Measurements from ENCODE around the gene SLC7A4. TPM values are rescaled to one million over a fixed set of nuclear protein-coding genes. Genes with fewer than 3 reads are reported as not detected.

SLC7A4 gene
- total RNA-seq, 3 donors from 2014 or later, result 1.6 to 2.4 (median 2.0) TPM

DNA sequence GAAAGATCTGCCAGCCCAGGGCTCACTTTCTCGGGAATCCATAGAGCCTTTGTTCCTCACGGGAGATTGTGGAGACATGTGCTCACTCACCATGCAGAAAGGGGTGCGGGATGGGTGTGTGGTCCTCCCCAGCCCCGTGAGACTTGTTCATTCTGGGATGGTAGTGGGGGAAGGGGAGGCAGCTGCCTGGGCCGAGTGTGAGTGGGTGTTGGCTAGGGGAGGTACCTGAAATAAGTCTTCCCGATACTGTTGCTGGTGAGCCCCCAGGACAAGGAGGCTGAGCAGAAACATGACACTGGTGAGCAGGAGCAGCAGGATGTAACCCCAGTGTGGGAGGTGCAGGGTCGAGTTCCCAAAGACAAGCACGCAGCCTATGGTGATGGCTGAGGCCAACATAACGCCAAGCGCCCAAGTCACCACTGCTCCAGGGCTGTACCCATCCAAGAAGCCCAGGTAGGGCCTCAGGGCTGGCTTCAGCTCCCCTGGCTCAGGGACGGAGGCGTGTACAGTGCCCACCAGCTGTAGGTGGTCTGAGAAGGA is 2.8 kb downstream of the SLC7A4 start:
- Histone ChIP-seq H3K27me3 (no peaks in the 10 kb centered on the region), H3K4me1 (peaks cover 0 to 5% of the 10 kb centered on the region in 2 donors), H3K4me3 (no peak overlapping the region), H3K36me3 (no peaks in the 10 kb centered on the region), H3K9me3 (no peaks in the 10 kb centered on the region), H3K27ac (no peak overlapping the region)
- TF ChIP-seq, protein P1, sequence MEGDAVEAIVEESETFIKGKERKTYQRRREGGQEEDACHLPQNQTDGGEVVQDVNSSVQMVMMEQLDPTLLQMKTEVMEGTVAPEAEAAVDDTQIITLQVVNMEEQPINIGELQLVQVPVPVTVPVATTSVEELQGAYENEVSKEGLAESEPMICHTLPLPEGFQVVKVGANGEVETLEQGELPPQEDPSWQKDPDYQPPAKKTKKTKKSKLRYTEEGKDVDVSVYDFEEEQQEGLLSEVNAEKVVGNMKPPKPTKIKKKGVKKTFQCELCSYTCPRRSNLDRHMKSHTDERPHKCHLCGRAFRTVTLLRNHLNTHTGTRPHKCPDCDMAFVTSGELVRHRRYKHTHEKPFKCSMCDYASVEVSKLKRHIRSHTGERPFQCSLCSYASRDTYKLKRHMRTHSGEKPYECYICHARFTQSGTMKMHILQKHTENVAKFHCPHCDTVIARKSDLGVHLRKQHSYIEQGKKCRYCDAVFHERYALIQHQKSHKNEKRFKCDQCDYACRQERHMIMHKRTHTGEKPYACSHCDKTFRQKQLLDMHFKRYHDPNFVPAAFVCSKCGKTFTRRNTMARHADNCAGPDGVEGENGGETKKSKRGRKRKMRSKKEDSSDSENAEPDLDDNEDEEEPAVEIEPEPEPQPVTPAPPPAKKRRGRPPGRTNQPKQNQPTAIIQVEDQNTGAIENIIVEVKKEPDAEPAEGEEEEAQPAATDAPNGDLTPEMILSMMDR (IDR thresholded peaks at IDR 0.05), result no peak
- no peak for TF ChIP-seq POLR2A (IDR thresholded peaks at IDR 0.05)
- TF ChIP-seq POLR2AphosphoS5 (IDR thresholded peaks at IDR 0.05), result no peak
- intact Hi-C loops (cut with DNase I; ENCODE audit: low total_unique reads), result no loop called here
- no peak for DNase-seq (ENCODE audit: low spot score in 2 of 2)

DNA sequence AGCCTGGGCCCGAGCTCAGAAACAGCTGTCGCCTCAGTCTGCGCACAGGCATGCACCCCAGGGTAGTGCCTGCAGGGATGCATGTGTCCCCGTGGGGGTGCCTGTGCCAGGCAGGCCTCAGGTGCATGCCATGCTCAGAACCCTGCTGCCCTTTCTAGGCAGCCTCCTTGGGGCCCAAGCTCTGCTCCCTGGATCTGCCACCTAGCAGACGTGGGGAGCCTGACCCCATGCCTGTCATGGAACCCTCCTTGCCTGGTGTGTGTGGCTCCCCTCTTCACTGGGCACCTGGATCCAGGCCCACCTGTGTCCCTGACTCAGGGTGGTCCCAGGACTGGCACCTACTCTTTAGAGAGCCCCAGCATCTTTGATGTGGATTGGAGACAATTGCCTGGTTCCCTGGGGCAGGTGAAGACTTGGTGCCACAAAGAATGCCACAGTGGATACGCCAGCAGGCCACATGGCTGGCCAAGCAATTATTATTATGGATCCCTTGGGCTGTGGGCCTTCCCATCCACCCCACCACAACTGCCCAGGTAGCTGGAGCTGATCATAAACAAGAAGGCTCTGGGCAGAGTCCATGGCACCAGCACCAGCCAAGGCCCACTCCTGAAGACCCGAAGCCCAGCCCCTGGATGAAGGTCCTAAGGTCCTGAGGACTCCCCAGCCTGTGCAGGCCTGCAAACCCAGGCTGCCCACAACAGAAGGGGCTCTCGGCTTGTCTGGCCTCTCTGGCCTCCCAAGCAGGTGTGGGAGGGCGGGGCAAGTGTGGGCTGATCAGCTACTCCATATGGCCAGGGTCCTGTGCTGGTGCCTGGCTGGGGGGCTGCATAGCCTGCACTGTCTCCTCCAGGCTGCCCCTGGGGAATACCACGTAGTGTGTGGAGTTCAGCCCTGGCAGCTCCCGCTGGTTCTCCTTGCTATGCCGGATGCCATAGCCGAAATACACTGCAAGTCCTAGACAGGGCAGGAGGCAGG is 3.8 kb downstream of the SLC7A4 start:
- TF ChIP-seq POLR2AphosphoS5 (IDR thresholded peaks at IDR 0.05) (no peak), POLR2A (IDR thresholded peaks at IDR 0.05) (no peak)
- TF ChIP-seq, protein P1 (IDR thresholded peaks at IDR 0.05), result no peak
- no peaks in the 10 kb centered on the region for H3K36me3 ChIP-seq
- intact Hi-C loops (cut with DNase I; ENCODE audit: low total_unique reads), result no loop called here
- no peak for DNase-seq (ENCODE audit: low spot score in 2 of 2)
- H3K9me3 ChIP-seq, result no peaks in the 10 kb centered on the region
- H3K4me1 ChIP-seq, result peaks cover 0 to 5% of the 10 kb centered on the region in 2 donors
- no peak overlapping the region for H3K27ac ChIP-seq
- H3K4me3 ChIP-seq, result no peak overlapping the region
- H3K27me3 ChIP-seq, result no peaks in the 10 kb centered on the region

DNA sequence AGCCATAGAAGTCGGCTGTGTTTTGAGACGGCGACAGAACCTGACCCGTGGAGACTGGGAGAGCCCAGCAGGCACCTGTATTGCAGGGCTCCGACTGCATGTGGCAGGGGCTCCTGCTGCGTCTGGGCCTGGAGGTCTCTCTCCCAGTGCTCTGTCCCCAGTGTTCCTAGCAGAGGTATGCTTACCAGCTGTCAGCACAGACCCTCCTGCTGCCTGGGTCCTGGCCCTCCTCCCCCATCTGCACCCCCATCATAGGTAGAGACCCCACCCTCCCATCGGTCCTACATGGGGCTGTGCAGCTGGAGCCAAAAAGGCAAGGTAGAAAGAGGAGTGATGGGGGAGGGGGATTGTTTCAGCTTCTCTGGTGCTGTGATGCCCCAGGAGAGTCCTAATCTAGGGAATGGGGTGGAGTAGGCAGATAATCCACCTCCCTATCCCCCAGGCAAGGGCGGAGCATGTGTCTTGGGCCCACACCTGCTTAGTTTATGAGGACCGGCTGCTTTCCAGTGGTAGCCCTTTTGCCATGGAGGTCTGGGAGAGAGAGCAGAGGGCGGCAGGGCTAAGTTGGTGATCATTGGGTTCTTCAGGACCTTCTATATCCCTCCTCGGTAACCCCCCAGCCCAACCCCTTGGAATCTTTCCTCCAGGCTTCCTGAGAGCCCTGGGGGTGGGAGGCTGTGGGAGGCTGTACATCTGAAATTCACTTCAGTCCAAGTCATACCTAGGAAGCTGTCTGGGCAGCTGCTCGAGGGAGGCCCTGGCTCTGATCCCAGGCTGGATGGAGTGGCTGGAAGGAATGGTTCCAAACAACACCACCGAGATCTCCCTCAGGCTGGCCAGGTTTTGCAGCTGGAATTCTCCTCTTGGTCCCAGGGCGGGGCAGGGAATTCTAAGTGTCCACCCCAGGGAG is 5.3 kb downstream of the SLC7A4 start:
- Histone ChIP-seq H3K27me3 (no peaks in the 10 kb centered on the region), H3K27ac (no peak overlapping the region), H3K4me3 (no peak overlapping the region), H3K9me3 (no peaks in the 10 kb centered on the region), H3K36me3 (no peaks in the 10 kb centered on the region), H3K4me1 (peaks cover 0 to 2% of the 10 kb centered on the region in 2 donors)
- TF ChIP-seq, protein P1 (IDR thresholded peaks at IDR 0.05), result no peak
- TF ChIP-seq POLR2AphosphoS5 (IDR thresholded peaks at IDR 0.05) (no peak), POLR2A (IDR thresholded peaks at IDR 0.05) (no peak)
- intact Hi-C loops (cut with DNase I; ENCODE audit: low total_unique reads), result no loop called here
- peak in 1 of 2 donors; percentile 40 for DNase-seq (ENCODE audit: low spot score in 2 of 2)

DNA sequence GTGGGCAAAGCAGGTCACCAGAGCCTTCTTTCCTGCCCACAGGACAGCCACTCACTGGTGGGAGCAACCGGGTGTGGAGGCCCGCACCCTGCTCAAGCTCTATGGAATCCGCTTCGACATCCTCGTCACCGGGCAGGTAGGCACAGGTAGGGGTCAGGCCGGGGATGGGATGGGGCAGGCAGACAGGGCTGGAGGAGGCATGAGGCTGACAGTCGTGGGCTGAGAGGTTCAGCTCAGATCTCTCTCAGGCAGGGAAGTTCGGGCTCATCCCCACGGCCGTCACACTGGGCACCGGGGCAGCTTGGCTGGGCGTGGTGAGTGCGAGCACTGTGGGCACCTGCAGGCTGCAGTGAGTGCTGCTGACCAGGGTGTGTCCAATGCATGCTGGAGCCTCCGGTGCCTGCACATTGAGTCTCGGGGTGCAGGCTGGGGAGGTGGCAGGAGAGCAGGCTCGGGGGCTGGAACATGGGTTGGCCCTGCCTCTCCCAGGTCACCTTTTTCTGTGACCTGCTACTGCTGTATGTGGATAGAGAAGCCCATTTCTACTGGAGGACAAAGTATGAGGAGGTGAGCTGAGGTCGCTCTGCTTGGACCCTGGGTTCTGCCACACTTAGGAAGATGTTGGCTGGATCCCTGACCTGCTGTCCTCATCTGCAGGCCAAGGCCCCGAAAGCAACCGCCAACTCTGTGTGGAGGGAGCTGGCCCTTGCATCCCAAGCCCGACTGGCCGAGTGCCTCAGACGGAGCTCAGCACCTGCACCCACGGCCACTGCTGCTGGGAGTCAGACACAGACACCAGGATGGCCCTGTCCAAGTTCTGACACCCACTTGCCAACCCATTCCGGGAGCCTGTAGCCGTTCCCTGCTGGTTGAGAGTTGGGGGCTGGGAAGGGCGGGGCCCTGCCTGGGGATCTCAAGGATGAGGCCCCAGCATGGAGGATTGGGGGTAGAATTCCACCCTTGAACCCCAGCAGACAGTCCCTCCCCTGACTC is 6.3 kb downstream of the SLC7A4 start:
- intact Hi-C loops (cut with DNase I; ENCODE audit: low total_unique reads), result no loop called here
- Histone ChIP-seq H3K4me3 (no peak overlapping the region), H3K27me3 (no peaks in the 10 kb centered on the region), H3K4me1 (no peaks in the 10 kb centered on the region), H3K9me3 (no peaks in the 10 kb centered on the region), H3K27ac (no peak overlapping the region), H3K36me3 (no peaks in the 10 kb centered on the region)
- no peak for DNase-seq (ENCODE audit: low spot score in 2 of 2)
- TF ChIP-seq, protein P1 (IDR thresholded peaks at IDR 0.05), result no peak
- TF ChIP-seq POLR2AphosphoS5 (IDR thresholded peaks at IDR 0.05) (no peak), POLR2A (IDR thresholded peaks at IDR 0.05) (no peak)
